ENCODE results near the gene CABP4.

Gene CABP4

GRCh38 chr11:67433536-67434394, 21.4 kb upstream of the CABP4 start:
- Histone ChIP-seq H3K4me3 (replicated peaks; ENCODE audit: low read depth, low read length) (no peak overlapping the region; the same call in none of the 2 replicates), H3K27me3 (replicated peaks; ENCODE audit: control insufficient read depth, insufficient read depth, low read length) (no peaks in the 10 kb centered on the region), H3K36me3 (ENCODE audit: control insufficient read depth, insufficient read depth, low read length) (peaks cover 32% of the 10 kb centered on the region)
- TF ChIP-seq CTCF (IDR thresholded peaks at IDR 0.05; ENCODE audit: insufficient read depth, low read length, poor library complexity, severe bottlenecking), result no peak
- DNase-seq (ENCODE audit: extremely low read depth, insufficient read length), result peak; percentile 51

GRCh38 chr11:67434395-67434881, 20.7 kb upstream of the CABP4 start:
- Histone ChIP-seq H3K27me3 (replicated peaks; ENCODE audit: control insufficient read depth, insufficient read depth, low read length) (no peaks in the 10 kb centered on the region), H3K4me3 (replicated peaks; ENCODE audit: low read depth, low read length) (peak overlapping the region; percentile 4), H3K36me3 (ENCODE audit: control insufficient read depth, insufficient read depth, low read length) (peaks cover 32% of the 10 kb centered on the region)
- DNase-seq (ENCODE audit: extremely low read depth, insufficient read length), result peak; percentile 50
- no peak for TF ChIP-seq CTCF (IDR thresholded peaks at IDR 0.05; ENCODE audit: insufficient read depth, low read length, poor library complexity, severe bottlenecking)

GRCh38 chr11:67435031-67435726, 20.0 kb upstream of the CABP4 start:
- H3K4me3 ChIP-seq (replicated peaks; ENCODE audit: low read depth, low read length), result peak overlapping the region; percentile 76
- no peaks in the 10 kb centered on the region for H3K27me3 ChIP-seq (replicated peaks; ENCODE audit: control insufficient read depth, insufficient read depth, low read length)
- no peak for DNase-seq (ENCODE audit: extremely low read depth, insufficient read length)
- peaks cover 34% of the 10 kb centered on the region for H3K36me3 ChIP-seq (ENCODE audit: control insufficient read depth, insufficient read depth, low read length)
- TF ChIP-seq CTCF (IDR thresholded peaks at IDR 0.05; ENCODE audit: insufficient read depth, low read length, poor library complexity, severe bottlenecking), result no peak

- Histone ChIP-seq H3K36me3 (ENCODE audit: control insufficient read depth, insufficient read depth, low read length) (peaks cover 33% of the 10 kb centered on the region), H3K27me3 (replicated peaks; ENCODE audit: control insufficient read depth, insufficient read depth, low read length) (no peaks in the 10 kb centered on the region), H3K4me3 (replicated peaks; ENCODE audit: low read depth, low read length) (peak overlapping the region; percentile 76)
- DNase-seq (ENCODE audit: extremely low read depth, insufficient read length), result no peak
- no peak for TF ChIP-seq CTCF (IDR thresholded peaks at IDR 0.05; ENCODE audit: insufficient read depth, low read length, poor library complexity, severe bottlenecking)
Observed at GRCh38 chr11:67435727-67436458, 19.3 kb upstream of the CABP4 start.

GRCh38 chr11:67436459-67437081, 18.6 kb upstream of the CABP4 start:
- TF ChIP-seq CTCF (IDR thresholded peaks at IDR 0.05; ENCODE audit: insufficient read depth, low read length, poor library complexity, severe bottlenecking), result no peak
- DNase-seq (ENCODE audit: extremely low read depth, insufficient read length), result peak; percentile 86
- Histone ChIP-seq H3K36me3 (ENCODE audit: control insufficient read depth, insufficient read depth, low read length) (peaks cover 29% of the 10 kb centered on the region), H3K27me3 (replicated peaks; ENCODE audit: control insufficient read depth, insufficient read depth, low read length) (no peaks in the 10 kb centered on the region), H3K4me3 (replicated peaks; ENCODE audit: low read depth, low read length) (peak overlapping the region; percentile 76)

Measured in GM06990 (cell line).